Upper lobe of left lung (tissue), 6 donors: Measurements from ENCODE around the gene PIM1. TPM values are rescaled to one million over a fixed set of nuclear protein-coding genes. Genes with fewer than 3 reads are reported as not detected.

Experiments used
- ATAC-seq, 2 donors: fragments of 200-7000 bp; cut with Tn5 transposase; one replicate each; pipeline ENCODE4 v1.9.1; 2022; ENCODE audit warnings: mild to moderate bottlenecking in 2 of 2, moderate library complexity in 2 of 2; ENCODE audit not compliant: low FRiP score in 2 of 2
- DNase-seq, 2 donors: peaks; one replicate each; pipeline ENCODE4 v3.0.0-alpha.2; 2019 to 2020
- H3K27ac ChIP-seq, 4 donors: fragments of 200-600 bp; sonication (generic); one replicate each; pipeline ENCODE4 v1.5.1; 2016 to 2019
- H3K27me3 ChIP-seq, 4 donors: fragments of 200-600 bp; sonication (generic); one replicate each; pipeline ENCODE4 v1.5.1; 2017 to 2019
- H3K36me3 ChIP-seq, 4 donors: fragments of 200-600 bp; sonication (generic); one replicate each; pipeline ENCODE4 v1.5.1; 2016 to 2019
- H3K4me1 ChIP-seq, 4 donors: fragments of 200-600 bp; sonication (generic); one replicate each; pipeline ENCODE4 v1.5.1; 2018 to 2019
- H3K4me3 ChIP-seq, 4 donors: fragments of 200-600 bp; sonication (generic); one replicate each; pipeline ENCODE4 v1.5.1; 2017 to 2019; ENCODE audit warnings: mild to moderate bottlenecking in 2 of 4, moderate library complexity in 1 of 4
- H3K9me3 ChIP-seq, 4 donors: fragments of 200-600 bp; sonication (generic); one replicate each; pipeline ENCODE4 v1.5.1; 2018 to 2019
- EP300 ChIP-seq, 4 donors: sonication (generic); formaldehyde crosslinking; IDR thresholded peaks; one replicate each; pipeline ENCODE4 v1.5.1; 2017; ENCODE audit warnings: antibody characterized with exemption in 4 of 4, control low read depth in 2 of 4
- POLR2A ChIP-seq, 4 donors: fragments of 450-650 bp; IDR thresholded peaks; one replicate each; pipeline ENCODE4 v1.5.1; 2016 to 2017; ENCODE audit warnings: antibody characterized with exemption in 4 of 4, mild to moderate bottlenecking in 2 of 4
- POLR2AphosphoS5 ChIP-seq, 2 donors: sonication (generic); formaldehyde crosslinking; IDR thresholded peaks; one replicate each; pipeline ENCODE4 v1.5.1; 2017; ENCODE audit warnings: antibody characterized with exemption in 2 of 2
- WGBS, 2 donors: methylation state at CpG; one replicate each; pipeline ENCODE4 v1.1.5; 2017 to 2018; 5-methylcytosine and 5-hydroxymethylcytosine counted together
- total RNA-seq, 6 donors: library from RNA; depleted of rRNA in 4 of 6; stranded (reverse); fragments of >200 nt in 4 of 6; gene quantifications; one replicate each; pipeline versions ENCODE4 v1.1.0 to v1.2.1, GENCODE V29; 2016 to 2021
- TF ChIP-seq, protein P1 (sequence below), 6 experiments: fragments of 450-650 bp in 4 of 6; fragments of 200-600 bp in 2 of 6; sonication (generic) in 2 of 6; IDR thresholded peaks; one replicate each; pipeline ENCODE4 v1.5.1; 2016 to 2019; ENCODE audit warnings: antibody characterized with exemption in 6 of 6
- donor health status: DM: no; HTN: no; CAD: no; lungs with moderate emphysema.
- donor health status: DM: no; HTN: yes; CAD: no; lungs with severe emphysema.

PIM1 gene
- total RNA-seq, 6 donors from 2014 or later = 26.9 to 80.9 (median 36.0) TPM

DNA sequence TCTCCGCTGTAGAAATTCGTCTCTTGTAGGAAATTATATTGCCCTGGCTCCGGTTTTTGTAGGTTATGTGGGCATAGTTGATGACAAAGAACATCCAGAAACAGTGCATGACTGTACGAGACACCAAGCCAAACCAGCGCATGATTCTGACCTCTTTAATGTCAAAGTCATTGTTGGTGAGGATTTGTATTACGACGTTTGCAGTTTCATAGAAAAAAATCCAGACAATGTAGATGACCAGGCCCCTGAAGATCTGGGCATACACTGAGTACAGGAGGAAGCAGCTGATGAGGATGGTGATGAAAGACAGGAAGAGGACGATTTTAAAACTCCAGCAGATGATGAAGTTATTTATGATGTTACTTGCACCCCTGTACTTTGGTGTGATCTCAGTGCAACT is 48.6 kb downstream of the PIM1 start:
- WGBS, 2 donors = 79 to 83% methylated on average over 8 of the region's 8 CpGs
- H3K9me3 ChIP-seq = no peaks in the 10 kb centered on the region
- no peak for DNase-seq
- H3K27ac ChIP-seq = no peak overlapping the region
- H3K4me1 ChIP-seq = peaks cover 7 to 18% (median 8%) of the 10 kb centered on the region in 4 donors
- TF ChIP-seq POLR2AphosphoS5 (IDR thresholded peaks at IDR 0.05) (no peak), POLR2A (IDR thresholded peaks at IDR 0.05) (no peak), EP300 (IDR thresholded peaks at IDR 0.05) (no peak)
- TF ChIP-seq, protein P1, sequence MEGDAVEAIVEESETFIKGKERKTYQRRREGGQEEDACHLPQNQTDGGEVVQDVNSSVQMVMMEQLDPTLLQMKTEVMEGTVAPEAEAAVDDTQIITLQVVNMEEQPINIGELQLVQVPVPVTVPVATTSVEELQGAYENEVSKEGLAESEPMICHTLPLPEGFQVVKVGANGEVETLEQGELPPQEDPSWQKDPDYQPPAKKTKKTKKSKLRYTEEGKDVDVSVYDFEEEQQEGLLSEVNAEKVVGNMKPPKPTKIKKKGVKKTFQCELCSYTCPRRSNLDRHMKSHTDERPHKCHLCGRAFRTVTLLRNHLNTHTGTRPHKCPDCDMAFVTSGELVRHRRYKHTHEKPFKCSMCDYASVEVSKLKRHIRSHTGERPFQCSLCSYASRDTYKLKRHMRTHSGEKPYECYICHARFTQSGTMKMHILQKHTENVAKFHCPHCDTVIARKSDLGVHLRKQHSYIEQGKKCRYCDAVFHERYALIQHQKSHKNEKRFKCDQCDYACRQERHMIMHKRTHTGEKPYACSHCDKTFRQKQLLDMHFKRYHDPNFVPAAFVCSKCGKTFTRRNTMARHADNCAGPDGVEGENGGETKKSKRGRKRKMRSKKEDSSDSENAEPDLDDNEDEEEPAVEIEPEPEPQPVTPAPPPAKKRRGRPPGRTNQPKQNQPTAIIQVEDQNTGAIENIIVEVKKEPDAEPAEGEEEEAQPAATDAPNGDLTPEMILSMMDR (IDR thresholded peaks at IDR 0.05) = no peak
- no peaks in the 10 kb centered on the region for H3K27me3 ChIP-seq
- H3K36me3 ChIP-seq = no peaks in the 10 kb centered on the region
- ATAC-seq = no peak
- no peak overlapping the region for H3K4me3 ChIP-seq

DNA sequence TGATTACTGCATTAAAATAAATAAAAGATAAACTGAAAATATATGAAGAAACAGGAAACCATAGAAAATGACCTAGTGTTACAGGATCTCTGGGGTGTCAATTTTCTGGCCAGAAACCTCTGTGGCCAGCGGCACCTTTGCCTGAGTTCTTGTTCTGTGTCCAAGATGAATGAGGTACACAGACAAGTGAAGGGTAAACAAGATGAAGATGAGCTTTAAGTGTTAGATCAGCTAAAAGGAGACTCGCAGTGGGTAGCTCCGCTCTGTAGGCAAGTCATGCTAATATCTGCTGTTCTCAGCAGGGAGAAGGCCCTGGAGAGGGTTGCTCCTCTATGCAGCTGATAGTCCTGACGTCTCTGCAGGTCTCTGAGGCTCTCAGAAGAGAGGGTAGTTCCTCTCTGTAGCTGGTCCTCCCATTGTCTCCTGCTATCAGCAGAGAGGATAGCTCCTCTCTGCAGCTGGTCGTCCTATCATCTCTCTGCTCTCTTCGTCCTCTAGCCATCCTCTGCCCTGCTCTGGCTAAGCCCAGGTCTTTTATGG is 51.7 kb downstream of the PIM1 start:
- WGBS, 2 donors = 56 to 58% methylated on average over 6 of the region's 6 CpGs
- H3K9me3 ChIP-seq = no peaks in the 10 kb centered on the region
- peak in 1 of 2 donors; percentile 8 for ATAC-seq
- no peak for TF ChIP-seq POLR2AphosphoS5 (IDR thresholded peaks at IDR 0.05)
- TF ChIP-seq EP300 (IDR thresholded peaks at IDR 0.05) = no peak
- TF ChIP-seq POLR2A (IDR thresholded peaks at IDR 0.05) = no peak
- TF ChIP-seq, protein P1 (IDR thresholded peaks at IDR 0.05) = no peak
- H3K27ac ChIP-seq = peak overlapping the region in 3 of 4 donors; percentile 23 to 71 (median 58)
- H3K4me3 ChIP-seq = peak overlapping the region; percentile 23 to 72 (median 65)
- no peaks in the 10 kb centered on the region for H3K27me3 ChIP-seq
- no peak for DNase-seq
- H3K36me3 ChIP-seq = no peaks in the 10 kb centered on the region
- H3K4me1 ChIP-seq = peaks cover 7 to 18% (median 8%) of the 10 kb centered on the region in 4 donors

DNA sequence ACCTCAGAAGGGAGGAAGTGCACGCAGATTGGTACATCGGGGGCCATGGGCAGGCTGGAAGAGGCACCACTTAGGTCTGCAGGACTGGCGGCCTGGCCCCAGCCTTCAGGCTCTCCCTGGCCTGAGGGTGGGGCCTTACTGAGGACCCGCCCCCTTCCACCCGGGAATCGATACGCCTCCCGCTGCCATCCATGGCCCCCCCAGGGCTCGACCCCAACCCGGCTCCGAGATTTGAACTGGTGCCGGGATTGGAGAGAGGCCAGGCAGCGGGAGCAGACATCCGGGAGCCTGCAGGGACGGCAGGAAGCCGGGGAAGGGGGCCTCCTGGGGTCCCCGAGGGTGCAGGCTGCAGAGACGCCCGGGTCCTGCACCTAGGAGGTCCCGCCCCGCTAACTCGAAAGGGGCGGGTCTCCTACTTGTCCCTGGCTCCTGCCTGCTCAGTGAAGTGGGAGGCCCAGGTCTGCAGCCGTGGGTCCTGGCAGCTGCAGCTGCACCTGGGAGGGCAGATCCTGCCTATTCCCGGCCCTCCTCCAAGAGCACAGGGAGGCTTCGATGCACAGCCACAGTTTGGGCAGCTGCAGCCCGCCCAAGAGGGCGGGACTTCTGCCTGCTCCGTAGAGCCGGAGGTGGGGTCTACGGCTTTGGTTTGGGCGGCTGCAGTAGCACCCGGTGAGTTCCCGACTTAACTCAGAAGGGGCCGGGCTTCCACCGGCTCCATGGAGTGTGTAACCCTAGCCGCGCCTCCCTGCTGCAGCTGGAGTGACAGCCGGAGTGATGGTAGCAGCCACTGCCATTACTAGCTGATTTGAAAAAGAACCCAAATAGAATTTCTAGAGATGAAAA is 52.4 kb downstream of the PIM1 start:
- TF ChIP-seq POLR2AphosphoS5 (IDR thresholded peaks at IDR 0.05) (peak in 1 of 2 donors; percentile 32), POLR2A (IDR thresholded peaks at IDR 0.05) (peak in 1 of 4 donors; percentile 42), EP300 (IDR thresholded peaks at IDR 0.05) (no peak)
- TF ChIP-seq, protein P1 (IDR thresholded peaks at IDR 0.05) = no peak
- H3K4me3 ChIP-seq = peak overlapping the region; percentile 23 to 72 (median 65)
- peak overlapping the region in 3 of 4 donors; percentile 23 to 71 (median 58) for H3K27ac ChIP-seq
- no peaks in the 10 kb centered on the region for H3K9me3 ChIP-seq
- H3K27me3 ChIP-seq = no peaks in the 10 kb centered on the region
- no peaks in the 10 kb centered on the region for H3K36me3 ChIP-seq
- 0 to 1% methylated on average over 5 to 18 of the region's 39 CpGs for WGBS, 2 donors
- ATAC-seq (peak; percentile 95 to 96), DNase-seq (peak; percentile 88 to 95)
- peaks cover 7 to 18% (median 8%) of the 10 kb centered on the region in 4 donors for H3K4me1 ChIP-seq

DNA sequence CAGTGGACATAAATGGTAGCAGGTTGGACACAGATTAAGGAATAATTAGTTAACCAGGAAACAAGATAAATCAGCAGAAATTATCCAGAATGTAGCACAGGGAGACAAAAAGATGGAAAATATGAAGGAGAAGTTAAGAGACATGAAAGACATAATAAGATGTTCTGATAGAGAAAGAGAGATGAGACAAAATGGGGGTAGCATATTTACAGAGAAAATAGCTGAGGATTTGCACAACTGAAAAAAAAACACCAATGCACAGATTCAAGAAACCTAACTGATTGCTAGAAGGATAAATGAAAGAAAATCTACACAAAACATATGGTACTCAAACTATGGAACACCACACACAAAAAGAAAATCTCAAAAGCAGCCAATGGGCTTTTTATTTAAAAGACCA is 53.0 kb downstream of the PIM1 start:
- H3K27ac ChIP-seq = peak overlapping the region in 1 of 4 donors; percentile 71
- H3K9me3 ChIP-seq = no peaks in the 10 kb centered on the region
- peak overlapping the region in 3 of 4 donors; percentile 59 to 72 (median 71) for H3K4me3 ChIP-seq
- H3K4me1 ChIP-seq = peaks cover 7 to 18% (median 8%) of the 10 kb centered on the region in 4 donors
- ATAC-seq = no peak
- DNase-seq = no peak
- no peaks in the 10 kb centered on the region for H3K27me3 ChIP-seq
- no peaks in the 10 kb centered on the region for H3K36me3 ChIP-seq
- TF ChIP-seq POLR2A (IDR thresholded peaks at IDR 0.05) = no peak
- TF ChIP-seq, protein P1 (IDR thresholded peaks at IDR 0.05) = no peak
- no peak for TF ChIP-seq EP300 (IDR thresholded peaks at IDR 0.05)
- no peak for TF ChIP-seq POLR2AphosphoS5 (IDR thresholded peaks at IDR 0.05)

Other genes starting within 250 kb of the PIM1 start
- 10 to 100 TPM in 1 of 6 donors, 1 to 10 TPM in 3, under 1 TPM in 1, not detected in 1; 0.44 to 78.9 (median 4.7) TPM for gene PI16, start 215.4 kb upstream of the PIM1 start, total RNA-seq
- 100 to 1,000 TPM; 184 to 283 (median 219) TPM for gene MTCH1, start 184.0 kb upstream of the PIM1 start, total RNA-seq
- gene FGD2, start 164.5 kb upstream of the PIM1 start, total RNA-seq = 100 to 1,000 TPM in 3 of 6 donors, 10 to 100 TPM in 3; 50.8 to 204 (median 92.3) TPM
- 10 to 100 TPM in 5 of 6 donors, 1 to 10 TPM in 1; 10.0 to 17.8 (median 10.9) TPM for gene TBC1D22B, start 87.6 kb downstream of the PIM1 start, total RNA-seq
- 1 to 10 TPM in 4 of 6 donors, under 1 TPM in 2; 0.67 to 3.4 (median 1.1) TPM for gene TMEM217, start 88.0 kb downstream of the PIM1 start, total RNA-seq
- gene RNF8, start 183.8 kb downstream of the PIM1 start, total RNA-seq = 10 to 100 TPM; 14.7 to 32.3 (median 17.1) TPM